Right forelimb (tissue), 1 donor: ENCODE measurements around the gene KAZALD1.
A peak's percentile ranks its signal among the peaks of the same experiment; 100 is the strongest.
"Not testable (repeated sequence)": the region's sequence is repeated elsewhere in the genome, so short reads cannot be mapped to it uniquely, and the experiment has no call there.

ENCODE experiments used
- DNase-seq: peaks from one replicate; pipeline ENCODE4 v3.0.0-alpha.2; 2018

The KAZALD1 gene

DNA sequence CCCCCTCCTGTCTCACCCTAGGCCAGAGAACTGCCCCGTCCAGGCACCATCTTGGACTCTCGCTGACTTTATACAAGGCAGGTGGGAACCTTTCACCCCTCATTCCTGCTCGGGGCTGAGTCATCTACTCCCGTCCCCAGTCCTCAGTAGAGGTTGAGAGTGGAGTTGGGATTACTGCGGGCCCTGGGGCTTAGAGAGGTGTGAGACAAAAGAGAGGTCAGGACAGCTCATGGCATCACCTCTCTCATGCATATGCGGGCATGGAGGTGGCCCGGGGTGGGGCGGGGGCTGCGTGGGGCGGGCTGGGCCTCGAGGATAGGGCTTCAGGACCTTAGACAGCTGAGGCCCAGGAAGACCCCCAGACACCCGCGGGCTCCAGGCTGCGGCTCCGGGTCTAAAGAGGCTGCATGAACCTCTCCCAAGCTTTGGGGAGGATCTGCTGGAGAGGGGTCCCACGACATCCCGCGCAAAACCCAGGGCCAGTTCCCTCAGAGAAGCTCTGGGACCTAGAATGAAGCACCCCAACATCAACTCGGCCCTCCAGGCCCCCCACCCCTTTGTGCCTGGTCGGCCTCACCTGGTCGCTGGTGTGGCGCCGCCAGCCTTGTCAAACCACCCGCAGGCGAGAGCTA, 31.2 kb upstream of the KAZALD1 start:
- no peak for DNase-seq

DNA sequence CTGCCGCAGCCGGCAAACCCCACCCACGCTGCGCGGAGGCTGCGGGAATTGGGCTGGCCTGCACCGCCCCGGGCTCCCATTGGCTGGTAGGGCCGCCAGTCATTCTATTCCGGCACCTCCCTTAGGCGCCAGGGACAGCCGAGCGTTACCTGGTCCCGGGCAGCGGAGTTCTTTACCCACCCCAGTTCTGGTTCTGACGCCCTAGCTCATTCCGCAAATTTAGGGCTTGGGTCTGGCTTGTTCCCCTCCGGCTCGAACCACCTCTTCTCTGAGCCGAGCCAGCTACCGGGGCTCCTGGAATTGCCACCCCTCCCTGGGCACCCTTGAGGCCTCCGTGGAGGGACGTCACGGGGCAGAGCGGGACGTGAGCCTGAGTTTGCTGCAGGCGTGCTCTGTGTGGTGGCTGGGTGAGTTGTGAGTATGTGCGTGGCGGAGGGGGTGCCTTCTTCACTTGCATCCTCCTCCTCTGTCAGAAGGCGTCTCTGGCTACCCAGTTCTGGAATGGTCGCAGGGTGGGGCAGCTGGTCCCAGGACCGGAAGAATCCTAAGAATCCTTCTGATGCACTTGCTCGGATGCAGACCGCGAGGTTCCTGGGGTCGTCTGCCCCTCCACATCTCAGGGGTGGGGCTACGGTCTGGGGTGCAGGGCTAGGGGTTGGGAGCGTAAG, 30.5 kb upstream of the KAZALD1 start, which contains the start of the genes PDZD7 and SFXN3:
PDZD7 (minus strand) TSS at position 2 of the 668 bp plus-strand sequence. CDS start 910 bp downstream, outside the sequence.
SFXN3 (plus strand) TSS at position 107 of the 668 bp plus-strand sequence. CDS start 3,461 bp downstream, outside the sequence.
- DNase-seq, result peak; percentile 96

GRCh38 chr10:101031796-101032636, 29.8 kb upstream of the KAZALD1 start:
- DNase-seq, result peak; percentile 84

GRCh38 chr10:101032637-101033224, 29.1 kb upstream of the KAZALD1 start:
- DNase-seq, result peak; percentile 80

DNA sequence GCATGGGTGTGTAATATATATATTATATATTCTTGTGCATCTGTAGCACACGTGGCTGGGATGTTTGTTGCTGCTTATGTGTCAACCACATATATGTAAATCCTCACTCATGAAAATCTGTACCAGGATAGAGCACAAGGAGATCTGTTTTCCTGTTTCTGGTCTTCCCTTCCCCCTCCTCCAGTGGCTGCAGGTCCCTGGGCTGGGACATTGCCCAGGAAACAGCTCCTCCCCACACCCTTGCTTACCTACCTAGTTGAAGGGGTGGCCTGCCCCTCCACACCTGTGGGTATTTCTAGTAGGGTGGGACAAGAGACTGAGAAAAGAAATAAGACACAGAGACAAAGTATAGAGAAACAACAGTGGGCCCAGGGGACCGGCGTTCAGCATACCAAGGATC, 28.5 kb upstream of the KAZALD1 start:
- DNase-seq, result no peak

DNA sequence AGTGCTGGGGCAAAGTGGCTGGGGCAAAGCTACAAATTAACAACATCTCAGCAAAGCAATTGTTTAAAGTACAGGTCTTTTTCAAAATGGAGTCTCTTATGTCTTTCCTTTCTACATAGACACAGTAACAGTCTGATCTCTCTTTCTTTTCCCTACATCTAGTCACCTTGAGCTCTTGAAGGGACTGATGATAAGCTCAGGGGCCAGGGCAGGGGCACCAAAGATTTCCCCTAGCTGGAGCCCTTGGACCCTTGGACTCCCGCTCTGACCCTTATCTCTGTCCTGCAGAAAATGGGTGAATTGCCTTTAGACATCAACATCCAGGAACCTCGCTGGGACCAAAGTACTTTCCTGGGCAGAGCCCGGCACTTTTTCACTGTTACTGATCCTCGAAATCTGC, 27.4 kb upstream of the KAZALD1 start:
- DNase-seq, result not testable (repeated sequence)

- no peak for DNase-seq
These were observed 26.5 kb upstream of the KAZALD1 start for GRCh38 chr10:101035314-101035713.

DNA sequence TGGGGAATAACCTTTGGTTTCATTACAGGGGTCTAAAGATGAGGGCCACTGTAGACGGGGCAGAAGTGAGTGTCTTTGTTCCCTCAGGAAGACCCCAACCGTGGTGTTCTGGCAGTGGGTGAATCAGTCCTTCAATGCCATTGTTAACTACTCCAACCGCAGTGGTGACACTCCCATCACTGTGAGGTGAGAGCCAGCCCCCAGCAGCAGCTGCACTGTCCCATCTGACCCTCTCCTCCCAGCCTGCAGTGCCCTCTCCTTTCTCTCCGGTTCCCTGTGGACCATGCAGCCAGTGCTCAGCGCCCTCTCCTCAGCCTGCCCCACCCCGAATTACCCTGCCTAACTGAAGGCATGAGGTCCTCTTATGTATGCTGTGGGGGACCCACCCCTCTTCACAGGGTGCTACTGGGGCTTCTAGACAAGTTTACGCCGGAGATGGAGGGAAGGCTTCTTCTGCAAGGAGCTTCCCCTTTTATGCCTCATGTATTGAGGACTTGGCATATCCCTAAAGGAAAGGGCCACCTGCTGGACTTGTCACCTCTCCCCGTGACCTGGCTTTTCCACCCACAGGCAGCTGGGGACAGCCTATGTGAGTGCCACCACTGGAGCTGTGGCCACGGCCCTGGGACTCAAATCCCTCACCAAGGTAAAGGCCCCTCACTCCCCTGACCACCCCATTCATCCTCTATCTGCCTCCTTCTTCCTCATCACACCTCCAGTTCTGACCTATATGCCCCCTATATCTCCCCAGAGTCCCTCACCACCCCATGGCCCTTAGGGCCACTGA, 25.7 kb upstream of the KAZALD1 start:
- no peak for DNase-seq

DNA sequence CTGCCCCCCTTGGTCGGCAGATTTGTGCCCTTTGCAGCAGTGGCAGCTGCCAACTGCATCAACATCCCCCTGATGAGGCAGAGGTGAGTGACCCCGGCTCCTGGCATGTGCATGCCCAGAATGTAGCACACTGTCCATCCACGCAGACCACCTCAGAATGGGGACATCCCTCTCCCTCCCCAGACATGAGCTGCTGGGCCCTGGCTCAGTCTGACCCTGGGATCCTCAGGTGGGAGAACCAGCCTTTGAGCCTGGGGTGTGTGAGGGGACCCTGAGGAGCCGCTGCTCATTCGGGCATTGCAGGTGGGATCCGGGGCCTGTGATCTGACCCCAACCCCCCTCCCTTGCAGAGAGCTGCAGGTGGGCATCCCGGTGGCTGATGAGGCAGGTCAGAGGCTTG, 25.1 kb upstream of the KAZALD1 start:
- no peak for DNase-seq

DNA sequence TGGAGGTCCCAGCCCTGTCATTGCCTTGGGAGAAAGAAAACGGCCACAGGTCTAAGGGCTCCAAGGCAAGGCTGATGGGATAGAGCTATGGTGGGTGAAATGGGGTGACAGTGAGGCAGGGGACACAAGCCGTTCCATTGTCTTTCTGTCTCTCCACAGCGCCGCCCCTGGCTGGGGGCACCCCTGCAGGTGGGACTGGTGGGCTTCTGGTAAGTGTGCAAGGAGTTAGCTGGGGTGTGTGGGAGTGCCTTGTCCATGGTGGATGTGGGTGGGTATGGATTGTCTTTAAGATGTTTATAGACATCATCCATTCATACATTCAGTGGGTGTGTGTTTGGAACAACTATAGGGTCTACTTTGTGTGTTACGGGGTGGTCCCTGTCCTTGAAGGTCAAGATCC, 23.3 kb upstream of the KAZALD1 start:
- DNase-seq, result no peak

DNA sequence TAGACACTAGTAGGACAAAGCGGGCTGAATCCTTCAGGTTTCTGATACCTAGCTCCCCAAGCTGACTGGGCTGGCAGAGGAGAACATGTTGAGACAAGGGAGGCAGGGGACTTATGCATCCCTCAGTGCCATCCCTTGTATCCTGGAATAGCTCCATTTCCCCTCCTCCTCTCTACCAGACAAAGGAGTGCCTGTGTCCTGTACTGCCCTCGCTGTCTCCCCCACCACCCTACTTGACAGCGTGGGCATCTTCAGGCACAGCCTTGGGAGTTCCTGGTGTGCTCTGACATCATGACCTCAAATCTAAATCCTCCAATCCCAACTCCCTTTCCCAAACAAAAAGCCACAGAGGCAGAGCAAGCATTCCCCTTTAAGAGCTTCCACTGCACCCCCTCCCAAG, 21.7 kb upstream of the KAZALD1 start:
- DNase-seq, result no peak

DNA sequence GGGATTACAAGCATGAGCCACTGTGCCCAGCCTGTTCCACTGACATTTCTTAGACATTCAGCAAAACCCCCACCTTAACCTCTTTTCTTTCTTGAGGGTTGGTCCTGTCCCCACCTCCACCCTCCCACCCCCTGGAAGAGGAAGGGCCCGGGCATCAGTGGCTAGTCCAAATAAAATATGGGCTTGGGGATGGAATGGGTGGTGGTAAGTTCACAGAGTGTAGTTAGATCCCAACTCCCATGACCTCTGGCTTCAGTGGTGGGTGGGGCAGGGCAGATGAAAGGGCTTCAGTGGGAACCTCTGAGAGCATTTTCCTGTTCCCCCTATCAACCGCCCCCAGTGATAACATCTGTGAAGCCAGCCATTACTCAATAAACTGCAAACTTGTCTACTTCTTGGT, 20.9 kb upstream of the KAZALD1 start:
- no peak for DNase-seq

DNA sequence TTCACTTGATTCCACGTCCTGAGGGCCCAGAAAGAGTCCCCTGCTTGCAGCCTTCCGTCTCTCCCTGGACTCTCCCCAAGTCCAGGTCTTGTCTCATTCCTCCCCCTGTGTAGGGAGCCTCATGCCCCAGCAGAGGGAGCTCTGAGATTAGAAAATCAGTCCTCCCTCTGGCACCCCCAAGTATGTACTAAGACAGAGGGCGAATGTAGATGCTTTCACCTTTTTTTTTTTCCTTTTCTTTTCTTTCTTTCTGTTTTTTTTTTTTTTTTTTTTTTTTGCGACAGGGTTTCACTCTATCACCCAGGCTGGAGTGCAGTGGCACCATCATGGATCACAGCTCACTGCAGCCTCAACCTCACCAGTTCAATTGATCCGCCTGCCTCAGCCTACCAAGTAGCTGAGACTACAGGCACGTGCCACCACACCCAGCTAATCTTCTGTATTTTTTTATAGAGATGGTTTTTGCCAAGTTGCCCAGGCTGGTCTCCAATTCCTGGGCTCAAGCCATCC, 20.5 kb upstream of the KAZALD1 start:
- peak; percentile 81 for DNase-seq

- DNase-seq, result no peak
These were observed 19.7 kb upstream of the KAZALD1 start for GRCh38 chr10:101042118-101042517.

DNA sequence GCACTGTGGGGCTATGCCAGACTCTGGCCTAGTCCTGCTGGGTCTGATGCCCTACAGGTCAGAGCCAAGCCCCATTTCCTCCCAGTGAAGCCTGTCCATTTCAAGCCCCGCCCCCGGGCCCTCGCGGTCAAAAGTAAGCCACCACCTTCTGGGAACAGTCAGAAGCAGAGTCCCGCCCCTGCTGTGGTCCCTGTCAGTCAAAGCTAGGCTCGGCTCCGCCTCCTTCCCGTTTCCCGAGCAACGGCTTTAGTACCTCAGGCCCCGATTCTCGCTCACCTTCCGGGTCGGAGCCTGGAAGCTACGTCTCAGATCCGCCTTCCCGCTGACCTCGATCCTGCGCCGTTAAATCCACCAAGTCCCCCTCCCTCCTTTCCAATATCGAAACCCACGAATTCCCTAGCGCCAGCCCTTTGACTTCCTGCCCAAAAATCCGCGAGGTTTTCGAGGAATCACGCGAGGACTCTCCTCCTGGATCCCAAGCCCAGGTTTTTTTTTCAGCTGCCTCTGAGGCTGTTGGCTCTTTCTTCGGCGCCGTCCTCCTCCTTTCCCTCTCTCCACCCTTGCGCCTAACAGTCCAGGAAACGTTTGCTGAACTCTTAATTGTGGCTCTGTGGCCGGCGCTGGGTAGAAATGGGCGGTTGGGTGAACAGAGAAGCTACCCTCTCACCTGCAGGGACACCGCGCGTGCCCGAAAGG, 19.0 kb upstream of the KAZALD1 start:
- peak; percentile 91 for DNase-seq

DNA sequence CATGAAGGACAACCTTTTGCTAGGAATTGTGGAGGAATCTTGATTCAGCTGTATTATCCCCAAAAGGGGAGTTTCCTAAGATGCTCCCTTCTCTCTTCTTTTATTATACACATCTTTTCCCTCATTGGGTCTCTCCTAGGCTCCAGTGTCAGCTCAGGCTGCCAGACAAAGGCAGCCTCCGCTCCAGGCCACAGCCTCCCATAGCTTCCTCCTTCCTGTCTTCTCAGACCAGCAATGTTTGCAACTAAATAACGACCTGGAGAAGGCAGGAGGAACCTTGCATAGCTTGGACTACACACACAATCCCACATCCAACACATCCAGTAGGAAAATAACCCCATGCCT, 18.5 kb upstream of the KAZALD1 start:
- no peak for DNase-seq

GRCh38 chr10:101044117-101044516, 17.7 kb upstream of the KAZALD1 start:
- DNase-seq, result no peak

DNA sequence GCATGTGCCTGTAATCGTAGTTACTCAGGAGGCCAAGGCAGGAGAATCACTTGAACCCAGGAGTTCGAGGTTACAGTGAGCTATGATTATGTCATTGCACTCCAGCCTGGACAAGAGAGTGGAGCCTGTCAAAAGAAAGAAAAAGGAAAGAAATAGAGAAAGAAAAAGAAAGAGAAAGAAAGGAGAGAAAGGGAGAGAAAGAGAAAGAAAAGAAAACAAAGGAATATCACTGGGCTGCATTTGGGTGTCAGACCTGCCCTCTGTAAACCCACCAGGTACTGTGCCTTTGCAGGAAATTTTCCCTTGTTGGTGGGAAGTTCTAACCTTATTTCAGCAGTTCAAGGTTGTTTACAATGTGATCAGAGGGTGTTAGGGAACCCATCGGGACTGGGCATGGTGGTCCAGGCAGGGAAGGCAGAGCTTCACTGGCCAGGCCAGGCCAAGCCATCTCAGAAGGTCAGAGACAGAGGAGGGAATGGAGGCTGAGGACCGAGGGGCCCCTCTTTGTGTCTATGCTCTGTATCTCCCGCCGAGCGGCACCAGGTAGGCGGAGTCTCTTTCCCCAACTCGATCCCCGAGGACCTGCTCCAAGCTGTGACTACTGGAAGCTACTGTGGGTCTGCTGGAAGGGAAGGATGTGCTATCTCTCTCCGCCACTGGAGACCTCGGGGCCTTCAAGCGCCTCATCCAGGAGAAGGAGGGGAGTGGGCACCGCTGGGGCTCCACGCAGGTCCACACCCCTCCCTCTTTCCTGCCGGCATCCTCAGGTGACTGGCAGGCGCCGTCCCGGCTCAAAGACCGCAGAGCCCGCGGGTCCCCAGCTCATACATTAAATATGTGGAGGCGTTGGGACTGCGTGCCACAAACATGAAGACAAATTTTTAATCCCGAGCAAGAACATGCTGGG, 15.2 kb upstream of the KAZALD1 start:
- no peak for DNase-seq

GRCh38 chr10:101047268-101047667, 14.5 kb upstream of the KAZALD1 start:
- no peak for DNase-seq
